K562 (cell line): ENCODE data around the gene PRKCE.

Experiments
- ARID4B ChIP-seq: sonication (generic); formaldehyde crosslinking; IDR thresholded peaks from 2 replicates; pipeline ENCODE4 v1.8.0; 2022; ENCODE audit warnings: mild to moderate bottlenecking, missing genetic modification reagents
- ESRRB ChIP-seq: fragments of 250-450 bp; sonication (Bioruptor Pico); IDR thresholded peaks from 2 replicates; pipeline ENCODE4 v1.5.0; 2020; ENCODE audit warnings: mild to moderate bottlenecking, moderate library complexity, borderline replicate concordance
- EZH2 ChIP-seq: IDR thresholded peaks from 2 replicates; pipeline ENCODE4 v1.6.1; 2012; ENCODE audit warnings: low read depth, mild to moderate bottlenecking, inconsistent platforms, low read length, borderline replicate concordance
- HDAC2 ChIP-seq: fragments of 450-650 bp; IDR thresholded peaks from 2 replicates; pipeline ENCODE4 v1.6.1; 2016; ENCODE audit warnings: mild to moderate bottlenecking
- REST ChIP-seq, 2 experiments: fragments of 450-650 bp; formaldehyde crosslinking in 1 of 2; IDR thresholded peaks; 2 replicates each; pipeline versions ENCODE4 v1.4.0 to v1.6.1; 2014 to 2020; ENCODE audit warnings: mild to moderate bottlenecking in 2 of 2, borderline replicate concordance in 1 of 2, low read depth in 1 of 2
- TAF1 ChIP-seq: IDR thresholded peaks from 2 replicates; pipeline ENCODE4 v1.6.1; 2011; ENCODE audit warnings: mild to moderate bottlenecking, low read length, moderate library complexity; ENCODE audit not compliant: insufficient read depth, control insufficient read depth, severe bottlenecking; ENCODE audit errors: extremely low read depth
- ZSCAN29 ChIP-seq: fragments of 450-650 bp; IDR thresholded peaks from 2 replicates; pipeline ENCODE4 v1.6.1; 2017
- TF ChIP-seq, protein P1 (sequence below), 3 experiments: IDR thresholded peaks in 2 of 3; conservative IDR thresholded peaks in 1 of 3; 2 replicates each; pipeline ENCODE4 v1.5.1; 2011 to 2012; ENCODE audit warnings: low read length in 3 of 3, mild to moderate bottlenecking in 3 of 3, control low read depth in 2 of 3, improper control_type of control experiment in 1 of 3, inconsistent platforms in 1 of 3, low read depth in 1 of 3, mixed read lengths in 1 of 3, moderate library complexity in 1 of 3; ENCODE audit not compliant: insufficient read depth in 2 of 3
- TF ChIP-seq, protein P2 (sequence below): fragments of 450-650 bp; IDR thresholded peaks from 2 replicates; pipeline ENCODE4 v1.6.1; 2016; ENCODE audit warnings: borderline replicate concordance

DNA sequence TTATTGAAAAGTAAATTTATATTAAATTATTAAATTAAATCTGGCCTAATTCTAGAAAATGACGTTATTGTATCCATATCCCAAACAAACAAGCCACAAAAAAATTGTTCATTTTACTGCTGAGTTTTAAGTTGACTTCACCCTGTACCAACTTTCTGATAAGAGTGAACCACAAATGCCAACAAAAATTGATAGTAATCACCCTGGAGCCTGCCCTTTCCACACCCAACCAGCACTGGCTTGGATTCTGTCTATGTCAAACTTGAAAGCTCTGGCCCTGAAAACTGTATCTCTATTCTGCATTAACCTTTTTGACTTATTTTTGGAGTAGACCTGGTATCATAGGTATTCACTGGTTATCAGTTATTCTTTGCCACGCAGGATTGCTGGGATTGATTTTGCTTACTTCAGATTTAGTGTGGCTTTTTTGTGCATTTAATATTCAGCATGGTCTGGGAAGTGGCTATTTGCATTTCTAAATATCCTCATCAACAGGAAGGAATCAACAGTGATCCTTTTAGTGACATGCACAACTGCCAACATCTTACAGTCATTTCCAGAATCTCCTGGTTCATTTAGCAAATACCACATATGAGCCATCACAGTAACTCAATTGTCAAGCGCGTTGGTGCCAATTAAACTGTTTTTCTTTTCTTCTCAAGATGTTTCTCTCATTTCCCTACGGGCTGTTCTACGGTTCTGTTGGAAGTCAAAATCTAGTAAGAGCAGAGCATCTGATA is 29.0 kb upstream of the PRKCE start:
- TF ChIP-seq REST (IDR thresholded peaks at IDR 0.05; ENCODE audit: borderline replicate concordance) (no peak), REST (CRISPR knock-in tag; IDR thresholded peaks at IDR 0.05; ENCODE audit: low read depth) (no peak), EZH2 (no peak), TAF1 (no peak), ARID4B (no peak), ESRRB (CRISPR knock-in tag) (no peak), ZSCAN29 (no peak), HDAC2 (no peak)
- TF ChIP-seq, protein P1, sequence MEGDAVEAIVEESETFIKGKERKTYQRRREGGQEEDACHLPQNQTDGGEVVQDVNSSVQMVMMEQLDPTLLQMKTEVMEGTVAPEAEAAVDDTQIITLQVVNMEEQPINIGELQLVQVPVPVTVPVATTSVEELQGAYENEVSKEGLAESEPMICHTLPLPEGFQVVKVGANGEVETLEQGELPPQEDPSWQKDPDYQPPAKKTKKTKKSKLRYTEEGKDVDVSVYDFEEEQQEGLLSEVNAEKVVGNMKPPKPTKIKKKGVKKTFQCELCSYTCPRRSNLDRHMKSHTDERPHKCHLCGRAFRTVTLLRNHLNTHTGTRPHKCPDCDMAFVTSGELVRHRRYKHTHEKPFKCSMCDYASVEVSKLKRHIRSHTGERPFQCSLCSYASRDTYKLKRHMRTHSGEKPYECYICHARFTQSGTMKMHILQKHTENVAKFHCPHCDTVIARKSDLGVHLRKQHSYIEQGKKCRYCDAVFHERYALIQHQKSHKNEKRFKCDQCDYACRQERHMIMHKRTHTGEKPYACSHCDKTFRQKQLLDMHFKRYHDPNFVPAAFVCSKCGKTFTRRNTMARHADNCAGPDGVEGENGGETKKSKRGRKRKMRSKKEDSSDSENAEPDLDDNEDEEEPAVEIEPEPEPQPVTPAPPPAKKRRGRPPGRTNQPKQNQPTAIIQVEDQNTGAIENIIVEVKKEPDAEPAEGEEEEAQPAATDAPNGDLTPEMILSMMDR (IDR thresholded peaks at IDR 0.05 in 2 of 3, conservative IDR thresholded peaks at IDR 0.05 in 1 of 3; ENCODE audit: insufficient read depth in 2 of 3, low read depth in 1 of 3, low read length in 3 of 3): no peak
- TF ChIP-seq, protein P2, sequence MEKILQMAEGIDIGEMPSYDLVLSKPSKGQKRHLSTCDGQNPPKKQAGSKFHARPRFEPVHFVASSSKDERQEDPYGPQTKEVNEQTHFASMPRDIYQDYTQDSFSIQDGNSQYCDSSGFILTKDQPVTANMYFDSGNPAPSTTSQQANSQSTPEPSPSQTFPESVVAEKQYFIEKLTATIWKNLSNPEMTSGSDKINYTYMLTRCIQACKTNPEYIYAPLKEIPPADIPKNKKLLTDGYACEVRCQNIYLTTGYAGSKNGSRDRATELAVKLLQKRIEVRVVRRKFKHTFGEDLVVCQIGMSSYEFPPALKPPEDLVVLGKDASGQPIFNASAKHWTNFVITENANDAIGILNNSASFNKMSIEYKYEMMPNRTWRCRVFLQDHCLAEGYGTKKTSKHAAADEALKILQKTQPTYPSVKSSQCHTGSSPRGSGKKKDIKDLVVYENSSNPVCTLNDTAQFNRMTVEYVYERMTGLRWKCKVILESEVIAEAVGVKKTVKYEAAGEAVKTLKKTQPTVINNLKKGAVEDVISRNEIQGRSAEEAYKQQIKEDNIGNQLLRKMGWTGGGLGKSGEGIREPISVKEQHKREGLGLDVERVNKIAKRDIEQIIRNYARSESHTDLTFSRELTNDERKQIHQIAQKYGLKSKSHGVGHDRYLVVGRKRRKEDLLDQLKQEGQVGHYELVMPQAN: no peak
